HG03521 (cell line): ENCODE measurements around the gene POLR2I.
"Not testable (repeated sequence)": the region's sequence is repeated elsewhere in the genome, so short reads cannot be mapped to it uniquely, and the experiment has no call there.

Source experiments
- ATAC-seq: cut with Tn5 transposase; IDR thresholded peaks from one replicate; pipeline ENCODE4 v1.9.1; 2021; ENCODE audit warnings: mild to moderate bottlenecking, moderate library complexity; ENCODE audit not compliant: unreplicated experiment

The POLR2I gene

DNA sequence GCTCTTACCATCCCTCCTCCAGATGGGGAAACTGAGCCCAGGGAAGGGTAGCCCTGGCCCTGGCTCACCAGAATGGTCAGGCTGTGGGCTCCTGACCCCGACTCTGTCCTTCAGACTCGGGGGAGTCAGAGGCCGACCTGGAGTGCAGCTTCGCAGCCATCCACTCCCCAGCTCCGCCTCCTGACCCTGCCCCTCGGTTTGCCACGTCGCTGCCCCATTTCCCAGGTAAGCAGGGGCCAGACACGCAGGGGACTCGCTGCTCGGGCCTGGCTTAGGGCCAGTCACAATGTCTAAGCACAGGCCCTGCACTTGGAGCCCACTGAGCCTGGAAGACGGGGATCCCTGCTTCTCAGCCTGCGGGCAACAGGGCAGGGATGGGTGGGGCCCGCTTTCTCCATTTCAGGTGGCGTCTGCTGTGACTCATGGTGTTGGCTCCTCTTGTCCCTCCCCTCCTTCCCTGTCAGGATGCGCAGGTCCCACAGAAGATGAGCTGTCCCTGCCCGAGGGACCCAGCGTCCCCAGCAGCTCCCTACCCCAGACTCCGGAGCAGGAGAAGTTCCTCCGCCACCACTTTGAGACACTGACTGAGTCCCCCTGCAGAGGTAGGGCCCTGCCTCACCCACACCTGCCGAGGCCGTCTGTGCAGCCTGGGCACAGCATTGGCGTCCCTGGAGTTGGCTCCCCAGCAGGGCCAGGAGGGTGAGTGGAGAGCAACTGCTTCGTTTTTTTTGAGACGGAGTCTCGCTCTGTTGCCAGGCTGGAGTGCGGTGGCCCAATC, 12.9 kb downstream of the POLR2I start:
- ATAC-seq = no peak

DNA sequence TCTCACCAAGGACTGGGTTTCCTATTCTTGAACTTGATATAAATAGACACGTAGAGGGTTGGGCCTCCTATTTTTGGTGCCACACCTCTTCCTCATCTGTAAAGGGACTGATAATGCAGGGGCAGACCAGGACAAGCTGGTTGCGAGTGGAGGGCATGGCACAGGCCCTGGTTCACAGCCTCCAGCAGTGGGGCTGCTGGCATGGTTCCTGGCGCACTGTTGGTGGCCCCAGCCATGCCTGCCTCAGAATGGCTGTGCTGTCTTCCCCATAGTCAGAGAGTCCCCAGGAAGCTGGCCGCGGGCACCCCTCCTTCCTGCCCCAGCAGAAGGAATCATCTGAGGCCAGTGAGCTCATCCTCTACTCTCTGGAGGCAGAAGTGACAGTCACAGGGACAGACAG, 14.2 kb downstream of the POLR2I start:
- no peak for ATAC-seq

- no peak for ATAC-seq
Measured at GRCh38 chr19:36099166-36099785, 15.4 kb downstream of the POLR2I start.

- no peak for ATAC-seq
Measured at GRCh38 chr19:36097036-36097435, 17.6 kb downstream of the POLR2I start.

- no peak for ATAC-seq
Measured at GRCh38 chr19:36093687-36094086, 21.0 kb downstream of the POLR2I start.

GRCh38 chr19:36093146-36093662, 21.5 kb downstream of the POLR2I start:
- ATAC-seq = no peak

GRCh38 chr19:36092566-36092965, 22.1 kb downstream of the POLR2I start:
- ATAC-seq = no peak

- no peak for ATAC-seq
Measured at GRCh38 chr19:36090910-36091695, 23.6 kb downstream of the POLR2I start.

DNA sequence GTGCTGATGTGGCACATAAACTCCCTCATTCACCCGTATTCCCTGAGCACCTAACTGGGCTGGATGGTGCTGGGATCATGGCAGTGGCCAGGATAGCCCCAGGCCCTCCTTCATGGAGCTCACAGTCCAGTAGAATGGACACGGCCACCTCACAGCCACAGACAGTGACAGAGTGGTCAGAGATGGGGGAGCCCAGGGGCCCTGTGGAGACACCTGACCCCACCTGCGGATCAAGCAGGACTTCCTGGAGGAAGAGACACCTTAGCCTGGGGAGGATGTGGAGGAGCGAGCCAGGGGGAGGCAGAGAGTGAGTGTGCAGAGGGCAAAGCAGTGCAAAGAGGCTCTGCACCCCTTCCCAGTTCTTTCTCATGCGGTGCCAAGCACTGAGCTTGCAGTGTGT, 24.8 kb downstream of the POLR2I start:
- ATAC-seq = no peak

DNA sequence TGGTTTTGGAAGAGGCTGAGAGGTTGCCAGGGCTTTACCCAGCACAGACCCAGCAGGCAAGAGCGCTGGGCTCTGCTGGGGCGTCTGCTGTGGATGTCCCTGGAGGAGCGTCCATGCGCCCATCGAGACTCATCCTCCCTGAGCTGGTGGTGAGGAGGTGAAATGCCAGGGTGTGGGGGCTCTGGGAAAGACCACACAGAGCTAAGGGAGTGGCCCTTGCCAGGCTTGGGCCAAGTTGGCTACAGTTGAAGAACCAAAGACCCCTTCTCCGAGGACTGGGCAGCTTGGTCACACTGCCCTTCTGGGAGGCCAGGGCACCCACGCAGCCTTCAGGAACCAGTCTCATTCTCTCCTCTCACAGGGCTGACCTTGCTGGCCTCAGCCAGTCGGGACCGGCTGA, 28.3 kb downstream of the POLR2I start:
- no peak for ATAC-seq

DNA sequence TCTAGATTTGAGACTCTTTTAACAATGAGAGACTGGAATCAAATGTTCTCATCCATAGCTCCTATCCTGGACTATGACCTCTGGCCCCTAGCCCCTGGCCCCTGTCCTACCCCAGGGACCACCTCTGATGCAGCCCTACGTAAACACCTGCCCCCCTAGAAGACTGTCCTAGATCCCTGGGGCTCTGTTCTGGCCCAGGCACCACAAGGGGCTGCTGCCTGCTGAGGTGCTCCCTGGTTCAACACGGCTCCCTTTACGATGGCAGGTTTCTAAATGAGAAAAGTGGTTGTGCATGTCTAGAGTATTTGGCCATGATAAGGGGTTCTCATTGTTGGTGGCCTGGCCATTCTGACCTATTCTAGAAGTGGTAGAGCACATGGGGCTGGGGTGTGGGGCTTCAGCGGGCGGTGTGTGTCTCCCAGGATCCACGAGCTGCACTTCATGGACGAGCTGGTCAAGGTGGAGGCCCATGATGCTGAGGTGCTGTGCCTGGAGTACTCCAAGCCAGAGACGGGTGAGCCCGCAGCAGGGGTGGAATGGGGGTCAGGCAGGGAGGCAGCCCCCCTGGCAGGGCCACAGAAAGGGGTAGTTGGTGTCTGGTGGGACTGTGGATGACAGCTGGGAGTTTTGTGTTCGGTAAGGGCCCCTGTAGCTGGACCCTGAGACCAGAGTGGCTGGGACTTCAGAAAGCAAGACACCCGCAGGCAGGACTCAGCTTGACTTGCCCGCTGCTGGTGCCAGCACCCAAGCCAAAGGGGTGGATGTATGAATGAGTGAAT, 30.3 kb downstream of the POLR2I start:
- no peak for ATAC-seq

GRCh38 chr19:36082916-36083315, 31.8 kb downstream of the POLR2I start:
- ATAC-seq = no peak

GRCh38 chr19:36081894-36082293, 32.8 kb downstream of the POLR2I start:
- no peak for ATAC-seq

DNA sequence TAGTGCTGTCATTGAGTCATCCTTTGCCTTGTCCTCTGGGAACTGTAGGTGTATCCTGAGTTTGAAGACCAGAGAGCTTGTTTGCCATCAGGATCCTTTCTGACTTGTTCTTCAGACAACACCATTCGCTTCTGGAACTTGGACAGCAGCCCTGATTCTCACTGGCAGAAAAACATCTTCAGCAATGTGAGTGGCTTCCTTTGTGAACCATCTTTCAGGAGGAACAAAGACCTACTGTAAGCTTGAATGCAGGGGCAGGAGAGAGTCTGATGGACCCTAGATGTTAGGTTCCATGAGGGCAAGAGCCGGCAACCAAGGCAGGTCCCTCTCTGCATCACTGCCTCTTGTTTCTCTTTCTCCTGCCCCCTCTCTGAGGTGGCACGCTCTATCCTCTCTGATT, 33.3 kb downstream of the POLR2I start:
- ATAC-seq = no peak

- no peak for ATAC-seq
Measured at GRCh38 chr19:36079389-36079945, 35.2 kb downstream of the POLR2I start.

DNA sequence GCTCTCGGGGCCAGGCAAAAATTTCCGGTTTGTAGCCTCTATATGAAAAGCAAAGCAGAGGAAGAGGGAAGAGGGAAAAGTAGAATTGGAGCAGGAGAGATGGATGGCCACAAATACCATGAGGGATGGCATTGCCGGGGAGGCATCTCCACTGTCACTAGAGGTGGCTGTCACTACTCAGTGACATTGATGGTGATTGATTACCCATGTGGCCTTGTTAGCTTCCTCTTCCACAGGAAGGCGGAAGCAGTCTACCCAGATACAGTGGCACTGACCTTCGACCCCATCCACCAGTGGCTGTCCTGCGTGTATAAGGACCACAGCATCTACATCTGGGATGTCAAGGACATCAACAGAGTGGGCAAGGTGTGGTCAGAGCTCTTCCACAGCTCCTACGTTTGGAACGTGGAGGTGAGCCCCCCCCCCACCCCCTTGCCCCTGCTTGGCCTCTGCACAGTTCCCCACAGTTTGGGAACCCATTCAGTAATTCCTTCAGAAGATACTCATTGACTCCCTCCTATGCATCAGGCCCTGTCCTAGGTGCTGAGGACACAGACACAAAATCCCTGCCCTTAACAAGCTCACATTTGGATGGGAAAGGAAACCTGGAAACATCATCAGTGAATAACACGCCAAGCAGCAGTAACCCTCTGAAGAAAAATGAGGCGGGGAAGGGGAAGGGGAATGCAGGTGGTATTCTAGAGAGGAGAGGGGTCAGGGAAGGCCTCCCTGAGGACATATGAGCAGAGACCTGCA, 41.4 kb downstream of the POLR2I start:
- ATAC-seq = no peak

GRCh38 chr19:36072081-36072480, 42.6 kb downstream of the POLR2I start:
- no peak for ATAC-seq

DNA sequence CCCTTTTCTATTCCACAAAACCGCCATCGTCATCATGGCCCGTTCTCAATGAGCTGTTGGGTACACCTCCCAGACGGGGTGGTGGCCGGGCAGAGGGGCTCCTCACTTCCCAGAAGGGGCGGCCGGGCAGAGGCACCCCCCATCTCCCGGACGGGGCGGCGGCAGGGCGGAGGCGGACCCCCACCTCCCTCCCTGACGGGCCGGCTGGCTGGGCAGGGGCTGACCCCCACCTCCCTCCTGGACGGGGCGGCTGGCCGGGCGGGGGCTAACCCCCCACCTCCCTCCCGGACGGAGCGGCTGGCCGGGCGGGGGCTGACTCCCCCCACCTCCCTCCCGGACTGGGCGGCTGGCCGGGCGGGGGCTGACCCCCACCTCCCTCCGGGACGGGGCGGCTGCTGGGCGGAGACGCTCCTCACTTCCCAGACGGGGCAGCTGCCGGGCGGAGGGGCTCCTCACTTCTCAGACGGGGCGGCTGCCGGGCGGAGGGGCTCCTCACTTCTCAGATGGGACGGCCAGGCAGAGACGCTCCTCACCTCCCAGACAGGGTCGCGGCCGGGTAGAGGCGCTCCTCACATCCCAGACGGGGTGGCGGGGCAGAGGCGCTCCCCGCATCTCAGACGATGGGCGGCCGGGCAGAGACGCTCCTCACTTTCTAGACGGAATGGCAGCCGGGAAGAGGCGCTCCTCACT, 45.7 kb downstream of the POLR2I start:
- ATAC-seq = not testable (repeated sequence)

DNA sequence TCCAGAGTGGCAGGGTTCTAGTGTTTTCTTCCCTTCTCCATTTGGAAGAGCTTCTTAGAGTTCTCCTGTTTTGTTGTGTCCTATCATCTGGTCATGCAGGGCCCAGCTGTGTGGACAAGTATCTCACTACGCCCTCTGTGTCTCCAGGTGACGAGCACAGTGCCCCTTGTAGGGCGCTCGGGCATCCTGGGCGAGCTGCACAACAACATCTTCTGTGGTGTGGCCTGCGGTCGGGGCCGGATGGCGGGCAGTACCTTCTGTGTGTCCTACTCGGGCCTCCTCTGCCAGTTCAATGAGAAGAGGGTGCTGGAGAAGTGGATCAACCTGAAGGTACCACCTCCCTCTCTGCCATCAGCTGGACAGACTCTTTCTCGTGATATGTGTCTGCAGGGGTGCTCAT, 47.0 kb downstream of the POLR2I start:
- no peak for ATAC-seq
